HEK293 (cell line): Measurements from ENCODE around the gene GLG1.

Experiments used
- CTCF ChIA-PET: fragments of 350-600 bp; formaldehyde crosslinking; extraction: SDS; loops from one replicate; lab custom pipeline; 2021; ENCODE audit warnings: antibody characterized with exemption; lab: Yijun Ruan, JAX
- POLR2A ChIA-PET: fragments of 300-600 bp; formaldehyde crosslinking; extraction: SDS; loops from one replicate; lab custom pipeline; 2020; ENCODE audit warnings: antibody characterized with exemption, inconsistent platforms; lab: Yijun Ruan, JAX
- H3K27ac ChIP-seq: fragments of 200-500 bp; sonication (Bioruptor generic); 2 replicates; pipeline ENCODE4 v1.5.1; 2014; ENCODE audit warnings: low read depth, low read length, control low read depth, inconsistent platforms; ENCODE audit errors: extremely low read depth
- H3K36me3 ChIP-seq, 2 experiments: fragments of 200-500 bp in 1 of 2; sonication (Bioruptor generic) in 1 of 2; 1 replicate in 1 of 2; 2 replicates in 1 of 2; pipeline ENCODE4 v1.5.1; 2014 to 2017; ENCODE audit warnings: inconsistent platforms in 2 of 2, low read length in 2 of 2; ENCODE audit not compliant: control insufficient read depth in 2 of 2, insufficient read depth in 1 of 2
- H3K4me1 ChIP-seq: fragments of 200-500 bp; sonication (Bioruptor generic); 2 replicates; pipeline ENCODE4 v1.5.1; 2014; ENCODE audit warnings: mild to moderate bottlenecking, low read length, inconsistent platforms; ENCODE audit not compliant: control insufficient read depth, insufficient read depth
- H3K4me3 ChIP-seq: 2 replicates; pipeline ENCODE4 v1.5.1; 2011; ENCODE audit warnings: low read depth, mild to moderate bottlenecking, control low read depth, low read length, moderate library complexity
- H3K9me3 ChIP-seq: fragments of 200-500 bp; sonication (Bioruptor generic); 2 replicates; pipeline ENCODE4 v1.5.1; 2014; ENCODE audit warnings: low read depth, low read length, inconsistent platforms; ENCODE audit not compliant: control insufficient read depth, insufficient read depth
- MEIS1 ChIP-seq: sonication (generic); formaldehyde crosslinking; IDR thresholded peaks from 2 replicates; pipeline ENCODE4 v1.8.1; 2022; ENCODE audit warnings: missing genetic modification reagents, mild to moderate bottlenecking, borderline replicate concordance
- REST ChIP-seq: fragments of 450-650 bp; formaldehyde crosslinking; IDR thresholded peaks from 2 replicates; pipeline ENCODE4 v1.5.1; 2016; ENCODE audit warnings: missing biosample characterization, missing genetic modification characterization
- YY2 ChIP-seq: fragments of 450-650 bp; formaldehyde crosslinking; IDR thresholded peaks from 2 replicates; pipeline ENCODE4 v1.5.1; 2016; ENCODE audit warnings: missing biosample characterization, missing genetic modification characterization
- ZBTB26 ChIP-seq: fragments of 450-650 bp; formaldehyde crosslinking; optimal IDR thresholded peaks from 2 replicates; pipeline ENCODE3; 2016; ENCODE audit warnings: missing biosample characterization, mild to moderate bottlenecking, missing genetic modification characterization
- ZBTB8A ChIP-seq: fragments of 450-650 bp; formaldehyde crosslinking; IDR thresholded peaks from 2 replicates; pipeline ENCODE4 v1.5.1; 2016; ENCODE audit warnings: missing biosample characterization, missing genetic modification characterization
- ZFP37 ChIP-seq: fragments of 450-650 bp; formaldehyde crosslinking; IDR thresholded peaks from 2 replicates; pipeline ENCODE4 v1.5.1; 2016; ENCODE audit warnings: missing biosample characterization, missing genetic modification characterization
- ZNF354C ChIP-seq: fragments of 450-650 bp; formaldehyde crosslinking; IDR thresholded peaks from 2 replicates; pipeline ENCODE4 v1.5.1; 2016; ENCODE audit warnings: missing biosample characterization, missing genetic modification characterization, low read depth, borderline replicate concordance
- ZNF366 ChIP-seq: fragments of 450-650 bp; formaldehyde crosslinking; conservative IDR thresholded peaks from 2 replicates; pipeline ENCODE4 v1.5.1; 2016; ENCODE audit warnings: missing biosample characterization, missing genetic modification characterization
- ZNF398 ChIP-seq: fragments of 450-650 bp; formaldehyde crosslinking; IDR thresholded peaks from 2 replicates; pipeline ENCODE4 v1.5.1; 2017; ENCODE audit warnings: missing biosample characterization, missing genetic modification characterization
- ZNF548 ChIP-seq: fragments of 450-650 bp; formaldehyde crosslinking; IDR thresholded peaks from 2 replicates; pipeline ENCODE4 v1.5.1; 2016; ENCODE audit warnings: missing biosample characterization, missing genetic modification characterization
- ZNF555 ChIP-seq: fragments of 450-650 bp; formaldehyde crosslinking; conservative IDR thresholded peaks from 2 replicates; pipeline ENCODE4 v1.5.1; 2017; ENCODE audit warnings: missing biosample characterization, mild to moderate bottlenecking, missing genetic modification characterization, inconsistent platforms
- ZNF580 ChIP-seq: fragments of 450-650 bp; formaldehyde crosslinking; IDR thresholded peaks from 2 replicates; pipeline ENCODE4 v1.5.1; 2016; ENCODE audit warnings: missing biosample characterization, missing genetic modification characterization
- ZNF624 ChIP-seq: fragments of 450-650 bp; formaldehyde crosslinking; IDR thresholded peaks from 2 replicates; pipeline ENCODE4 v1.5.1; 2017; ENCODE audit warnings: missing biosample characterization, missing genetic modification characterization
- ZNF747 ChIP-seq: fragments of 450-650 bp; formaldehyde crosslinking; IDR thresholded peaks from 2 replicates; pipeline ENCODE4 v1.5.1; 2016; ENCODE audit warnings: missing biosample characterization, missing genetic modification characterization
- ZSCAN4 ChIP-seq: fragments of 450-650 bp; formaldehyde crosslinking; IDR thresholded peaks from 2 replicates; pipeline ENCODE4 v1.5.1; 2017; ENCODE audit warnings: missing biosample characterization, missing genetic modification characterization
- TF ChIP-seq, protein P1 (sequence below): IDR thresholded peaks from 2 replicates; pipeline ENCODE4 v1.6.1; 2011; ENCODE audit warnings: mild to moderate bottlenecking, low read depth, low read length, borderline replicate concordance

The GLG1 gene

GRCh38 chr16:74451951-74452758 is 154.8 kb downstream of the GLG1 start:
- Histone ChIP-seq H3K9me3 (no peaks in the 10 kb centered on the region), H3K36me3 (peaks cover 10 to 66% of the 10 kb centered on the region in 2 experiments; a peak in 2 of 3 replicates), H3K27ac (no peak overlapping the region), H3K4me1 (no peaks in the 10 kb centered on the region), H3K4me3 (no peak overlapping the region)
- POLR2A ChIA-PET = no interaction called here
- TF ChIP-seq ZNF747 (no peak), ZNF624 (tag by site-specific recombination) (no peak), ZNF548 (tag by site-specific recombination) (no peak), REST (tag by site-specific recombination) (no peak), ZBTB26 (no peak), ZNF366 (tag by site-specific recombination) (no peak), ZNF354C (tag by site-specific recombination) (no peak), ZFP37 (no peak), ZNF398 (no peak), ZNF555 (tag by site-specific recombination) (no peak), ZSCAN4 (tag by site-specific recombination) (no peak), MEIS1 (no peak), ZNF580 (tag by site-specific recombination) (no peak), YY2 (tag by site-specific recombination) (no peak), ZBTB8A (tag by site-specific recombination) (no peak)
- TF ChIP-seq, protein P1, sequence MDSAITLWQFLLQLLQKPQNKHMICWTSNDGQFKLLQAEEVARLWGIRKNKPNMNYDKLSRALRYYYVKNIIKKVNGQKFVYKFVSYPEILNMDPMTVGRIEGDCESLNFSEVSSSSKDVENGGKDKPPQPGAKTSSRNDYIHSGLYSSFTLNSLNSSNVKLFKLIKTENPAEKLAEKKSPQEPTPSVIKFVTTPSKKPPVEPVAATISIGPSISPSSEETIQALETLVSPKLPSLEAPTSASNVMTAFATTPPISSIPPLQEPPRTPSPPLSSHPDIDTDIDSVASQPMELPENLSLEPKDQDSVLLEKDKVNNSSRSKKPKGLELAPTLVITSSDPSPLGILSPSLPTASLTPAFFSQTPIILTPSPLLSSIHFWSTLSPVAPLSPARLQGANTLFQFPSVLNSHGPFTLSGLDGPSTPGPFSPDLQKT = no peak
- CTCF ChIA-PET = no interaction called here
